ENCODE results near the gene SESN1. TPM values are rescaled to one million over a fixed set of nuclear protein-coding genes. Genes with fewer than 3 reads are reported as not detected.
"Not testable (repeated sequence)": the region's sequence is repeated elsewhere in the genome, so short reads cannot be mapped to it uniquely, and the experiment has no call there.

Gene SESN1
- total RNA-seq, 1 donor from 2014 or later: 31.5 TPM

- DNase-seq: peak; percentile 28
Observed at GRCh38 chr6:109093732-109094415, 772 bp downstream of the SESN1 start.

GRCh38 chr6:109092074-109092473 is 2.6 kb downstream of the SESN1 start:
- no peak for DNase-seq

GRCh38 chr6:109091314-109092024 is 3.2 kb downstream of the SESN1 start:
- no peak for DNase-seq

- DNase-seq: no peak
Observed at GRCh38 chr6:109088995-109089394, 5.7 kb downstream of the SESN1 start.

GRCh38 chr6:109087661-109088264 is 6.9 kb downstream of the SESN1 start:
- DNase-seq: no peak

GRCh38 chr6:109084146-109084545 is 10.5 kb downstream of the SESN1 start:
- not testable (repeated sequence) for DNase-seq

- no peak for DNase-seq
Observed at GRCh38 chr6:109083657-109084056, 11.0 kb downstream of the SESN1 start.

- no peak for DNase-seq
Observed at GRCh38 chr6:109082188-109082577, 12.5 kb downstream of the SESN1 start.

- no peak for DNase-seq
Observed at GRCh38 chr6:109081516-109082187, 13.0 kb downstream of the SESN1 start.

- DNase-seq: no peak
Observed at GRCh38 chr6:109081026-109081425, 13.6 kb downstream of the SESN1 start.

- DNase-seq: no peak
Observed at GRCh38 chr6:109079981-109080380, 14.7 kb downstream of the SESN1 start.

- DNase-seq: no peak
Observed at GRCh38 chr6:109076377-109076776, 18.3 kb downstream of the SESN1 start.

- DNase-seq: no peak
Observed at GRCh38 chr6:109075934-109076333, 18.7 kb downstream of the SESN1 start.

GRCh38 chr6:109074133-109074415 is 20.6 kb downstream of the SESN1 start:
- DNase-seq: no peak

GRCh38 chr6:109073344-109074132 is 21.1 kb downstream of the SESN1 start:
- DNase-seq: peak; percentile 82

GRCh38 chr6:109071125-109071917 is 23.3 kb downstream of the SESN1 start:
- no peak for DNase-seq

GRCh38 chr6:109069746-109070145 is 24.9 kb downstream of the SESN1 start:
- DNase-seq: no peak

GRCh38 chr6:109062767-109063352 is 31.8 kb downstream of the SESN1 start:
- no peak for DNase-seq

- DNase-seq: no peak
Observed at GRCh38 chr6:109062216-109062615, 32.4 kb downstream of the SESN1 start.

- DNase-seq: peak; percentile 69
Observed at GRCh38 chr6:109060571-109060970, 34.1 kb downstream of the SESN1 start.

GRCh38 chr6:109059571-109060021 is 35.0 kb downstream of the SESN1 start:
- DNase-seq: peak; percentile 95
